Measurements from ENCODE around the gene PGAP3. TPM values are rescaled to one million over a fixed set of nuclear protein-coding genes. Genes with fewer than 3 reads are reported as not detected.

The PGAP3 gene
- total RNA-seq, 1 donor from 2014 or later = 13.6 TPM

DNA sequence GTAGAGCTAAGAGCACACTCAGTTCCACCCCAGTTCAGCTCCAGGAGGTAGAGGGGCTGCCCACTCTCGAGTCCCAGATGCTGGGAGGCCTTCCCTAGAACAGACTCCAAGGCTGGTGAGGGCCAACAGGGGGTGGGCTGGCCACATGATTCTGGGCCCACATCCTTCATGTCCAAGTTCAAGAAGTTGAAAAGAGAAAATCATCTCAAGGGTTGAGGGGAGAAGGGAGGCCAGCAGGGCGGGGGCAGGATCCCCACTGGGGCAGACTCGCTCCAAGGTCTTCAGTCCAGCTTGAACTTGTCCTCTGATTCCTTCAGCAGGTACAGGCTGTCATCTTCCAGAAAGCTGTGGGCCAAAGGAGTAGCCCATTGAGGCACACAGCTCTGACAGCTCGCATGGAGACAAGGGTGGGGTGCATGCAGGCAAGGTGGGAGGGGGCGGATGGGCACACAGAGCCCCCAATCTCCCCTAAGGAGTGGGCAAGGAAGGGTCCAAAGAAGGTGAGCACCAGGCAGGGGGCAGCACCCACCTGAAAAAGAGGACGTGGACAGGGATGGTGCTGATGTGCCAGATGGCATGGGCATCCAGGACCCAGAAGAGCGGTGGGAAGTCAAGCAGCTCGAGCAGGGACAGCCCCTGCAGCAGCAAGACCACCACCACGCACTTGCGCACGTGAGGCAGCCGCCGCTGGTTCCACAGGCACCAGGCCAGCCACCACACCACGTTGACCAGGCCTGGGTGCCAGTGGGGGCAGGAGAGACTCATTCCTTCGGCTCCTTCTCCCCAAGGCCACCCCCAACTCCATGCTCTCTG, 15.1 kb downstream of the PGAP3 start:
- no peak for DNase-seq (ENCODE audit: low spot score)

- no peak for DNase-seq (ENCODE audit: low spot score)
These were observed 16.0 kb downstream of the PGAP3 start for GRCh38 chr17:39671651-39672521.

- no peak for DNase-seq (ENCODE audit: low spot score)
These were observed 17.1 kb downstream of the PGAP3 start for GRCh38 chr17:39670746-39671145.

GRCh38 chr17:39669897-39670735, 17.7 kb downstream of the PGAP3 start:
- DNase-seq (ENCODE audit: low spot score) = no peak

DNA sequence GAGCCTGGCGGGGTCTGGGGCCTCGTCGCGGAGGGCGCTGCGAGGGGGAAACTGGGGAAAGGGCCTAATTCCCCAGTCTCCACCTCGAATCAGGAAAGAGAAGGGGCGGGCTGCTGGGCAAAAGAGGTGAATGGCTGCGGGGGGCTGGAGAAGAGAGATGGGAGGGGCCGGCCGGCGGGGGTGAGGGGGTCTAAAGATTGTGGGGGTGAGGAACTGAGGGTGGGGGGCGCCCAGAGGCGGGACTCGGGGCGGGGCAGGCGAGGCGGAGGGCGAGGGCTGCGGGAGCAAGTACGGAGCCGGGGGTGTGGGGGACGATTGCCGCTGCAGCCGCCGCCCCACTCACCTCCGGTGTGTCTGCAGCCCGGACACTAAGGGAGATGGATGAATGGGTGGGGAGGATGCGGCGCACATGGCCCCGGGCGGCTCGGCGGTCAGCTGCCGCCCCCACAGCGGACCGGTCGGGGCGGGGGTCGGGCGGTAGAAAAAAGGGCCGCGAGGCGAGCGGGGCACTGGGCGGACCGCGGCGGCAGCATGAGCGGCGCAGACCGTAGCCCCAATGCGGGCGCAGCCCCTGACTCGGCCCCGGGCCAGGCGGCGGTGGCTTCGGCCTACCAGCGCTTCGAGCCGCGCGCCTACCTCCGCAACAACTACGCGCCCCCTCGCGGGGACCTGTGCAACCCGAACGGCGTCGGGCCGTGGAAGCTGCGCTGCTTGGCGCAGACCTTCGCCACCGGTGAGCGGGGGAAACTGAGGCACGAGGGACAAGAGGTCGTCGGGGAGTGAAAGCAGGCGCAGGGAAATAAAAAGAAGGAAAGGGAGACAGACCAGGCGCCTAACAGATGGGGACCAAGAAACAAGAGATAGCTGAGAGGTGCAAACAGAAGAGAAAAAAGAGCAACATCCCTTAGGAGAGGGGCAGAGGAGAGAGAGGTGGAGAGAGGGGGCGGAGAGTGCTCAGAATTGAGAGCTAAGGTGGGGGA, 19.6 kb downstream of the PGAP3 start, which contains the start of gene PNMT:
Gene PNMT, plus strand, starts transcription at position 509 of the 980 bp plus-strand sequence. Its CDS starts 23 bp downstream, at position 532.
- no peak for DNase-seq (ENCODE audit: low spot score)

GRCh38 chr17:39667262-39667944, 20.5 kb downstream of the PGAP3 start:
- no peak for DNase-seq (ENCODE audit: low spot score)

GRCh38 chr17:39666601-39667261, 21.1 kb downstream of the PGAP3 start:
- no peak for DNase-seq (ENCODE audit: low spot score)

- DNase-seq (ENCODE audit: low spot score) = no peak
These were observed 21.6 kb downstream of the PGAP3 start for GRCh38 chr17:39666231-39666600.

DNA sequence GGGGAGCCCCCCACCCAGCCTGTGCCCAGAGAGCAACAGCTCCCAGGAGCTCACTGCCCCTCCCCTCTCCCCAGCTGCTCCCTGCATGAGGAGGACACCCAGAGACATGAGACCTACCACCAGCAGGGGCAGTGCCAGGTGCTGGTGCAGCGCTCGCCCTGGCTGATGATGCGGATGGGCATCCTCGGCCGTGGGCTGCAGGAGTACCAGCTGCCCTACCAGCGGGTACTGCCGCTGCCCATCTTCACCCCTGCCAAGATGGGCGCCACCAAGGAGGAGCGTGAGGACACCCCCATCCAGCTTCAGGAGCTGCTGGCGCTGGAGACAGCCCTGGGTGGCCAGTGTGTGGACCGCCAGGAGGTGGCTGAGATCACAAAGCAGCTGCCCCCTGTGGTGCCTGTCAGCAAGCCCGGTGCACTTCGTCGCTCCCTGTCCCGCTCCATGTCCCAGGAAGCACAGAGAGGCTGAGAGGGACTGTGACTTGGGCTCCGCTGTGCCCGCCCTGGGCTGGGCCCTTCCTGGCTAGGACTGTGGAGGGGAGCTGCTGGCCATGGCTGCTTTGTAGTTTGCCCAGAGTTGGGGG, 22.1 kb downstream of the PGAP3 start:
- DNase-seq (ENCODE audit: low spot score) = no peak

DNA sequence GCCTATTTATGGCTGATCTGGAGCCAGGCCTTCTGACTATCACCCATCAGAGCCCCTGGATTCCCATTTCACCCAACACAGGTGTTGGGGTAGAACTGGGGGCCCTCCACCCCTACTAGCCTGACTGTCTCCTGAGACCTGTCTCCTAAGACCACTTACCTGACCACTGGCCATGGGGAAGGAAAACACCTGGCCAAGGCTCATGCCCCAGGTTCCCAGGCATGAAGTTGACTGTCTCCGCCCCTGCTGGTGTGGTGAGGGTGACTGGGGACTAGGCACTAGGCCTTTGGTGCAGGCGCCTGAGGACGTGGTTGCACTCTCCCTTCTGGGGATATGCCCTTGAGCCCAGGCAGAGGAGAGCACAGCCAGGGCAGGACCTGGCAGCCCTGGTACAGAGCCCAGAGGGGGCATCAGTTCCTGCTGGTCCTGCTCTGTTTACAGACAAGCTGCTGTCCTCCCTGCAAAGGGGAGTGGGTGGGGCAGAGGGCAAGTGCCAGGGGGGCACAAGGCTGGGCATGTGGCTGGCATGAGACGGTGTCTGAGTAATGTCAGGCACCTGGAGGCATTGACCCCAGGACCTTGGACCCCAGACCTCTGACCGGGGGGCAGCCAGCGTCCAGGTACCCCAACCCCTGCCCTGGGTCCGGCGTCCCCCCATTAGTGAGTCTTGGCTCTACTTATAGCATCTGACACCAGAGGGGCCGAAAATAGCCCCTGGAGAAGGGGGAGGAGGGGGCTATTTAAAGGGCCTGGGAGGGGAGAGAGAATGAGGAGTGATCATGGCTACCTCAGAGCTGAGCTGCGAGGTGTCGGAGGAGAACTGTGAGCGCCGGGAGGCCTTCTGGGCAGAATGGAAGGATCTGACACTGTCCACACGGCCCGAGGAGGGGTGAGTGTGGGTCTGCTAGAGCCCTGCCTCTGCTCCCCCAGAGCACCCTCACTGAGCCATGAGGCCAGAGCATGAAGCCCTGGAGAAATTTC, 23.0 kb downstream of the PGAP3 start, which contains the start of gene TCAP:
Gene TCAP, plus strand, starts transcription at position 769 of the 981 bp plus-strand sequence. Its CDS starts 11 bp downstream, at position 780.
- DNase-seq (ENCODE audit: low spot score) = no peak

DNA sequence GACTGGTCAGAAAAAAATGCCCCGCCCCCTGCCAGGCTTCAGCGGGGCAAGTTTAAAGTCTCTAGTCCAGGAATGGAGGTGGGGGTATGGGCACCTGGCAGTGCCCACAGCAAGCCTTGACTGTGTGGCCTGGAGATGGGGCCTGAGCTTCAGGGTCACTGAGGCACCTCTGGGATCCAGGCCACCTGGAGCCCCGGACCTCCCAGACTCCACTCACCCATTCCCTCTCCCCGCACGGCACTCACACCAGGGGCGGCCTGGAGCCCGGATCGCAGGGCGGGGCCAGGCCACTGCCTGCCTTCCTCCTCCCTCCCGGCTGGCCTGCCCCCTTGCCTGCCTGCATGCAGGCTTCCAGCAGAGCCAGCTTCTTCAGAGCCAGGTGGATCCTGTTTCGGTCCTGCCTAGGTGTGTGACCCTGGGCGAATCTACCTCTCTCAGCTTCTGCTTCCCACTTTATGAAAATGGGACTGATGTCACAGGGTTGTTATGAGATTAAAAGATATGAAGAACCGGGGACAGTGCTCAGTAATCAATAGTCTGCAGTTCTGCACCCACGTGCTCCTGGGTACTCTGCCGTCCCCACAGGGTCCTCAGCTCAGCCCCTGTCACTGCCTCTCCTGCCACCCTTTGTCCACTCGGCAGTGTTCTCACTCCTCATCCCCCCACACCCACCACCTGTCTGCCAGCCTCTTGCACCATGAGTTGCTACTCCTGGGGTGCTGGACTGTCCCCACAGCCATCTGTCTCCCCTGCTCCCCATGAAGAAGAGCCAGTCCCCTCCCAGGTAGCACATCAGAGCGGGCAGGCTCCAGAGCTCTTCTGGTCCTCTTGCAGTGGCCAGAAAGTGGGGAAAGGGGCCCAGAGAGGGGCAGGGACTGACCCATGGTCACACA, 23.9 kb downstream of the PGAP3 start:
- DNase-seq (ENCODE audit: low spot score) = no peak

DNA sequence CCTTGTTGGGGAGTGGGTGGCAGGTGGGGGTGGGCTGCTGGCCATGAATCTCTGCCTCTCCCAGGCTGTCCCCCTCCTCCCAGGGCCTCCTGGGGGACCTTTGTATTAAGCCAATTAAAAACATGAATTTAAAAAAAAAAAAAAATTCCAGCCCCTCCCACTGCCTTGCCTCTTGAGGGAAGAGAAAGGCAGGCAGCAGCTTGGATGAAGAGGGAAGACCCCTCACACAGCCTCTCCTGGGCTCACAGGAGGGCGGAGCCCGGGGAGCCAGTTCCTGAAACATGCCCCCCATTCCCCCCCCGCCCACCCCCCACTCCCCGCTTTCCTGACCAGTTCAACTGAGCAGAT, 24.5 kb downstream of the PGAP3 start:
- DNase-seq (ENCODE audit: low spot score) = no peak

DNA sequence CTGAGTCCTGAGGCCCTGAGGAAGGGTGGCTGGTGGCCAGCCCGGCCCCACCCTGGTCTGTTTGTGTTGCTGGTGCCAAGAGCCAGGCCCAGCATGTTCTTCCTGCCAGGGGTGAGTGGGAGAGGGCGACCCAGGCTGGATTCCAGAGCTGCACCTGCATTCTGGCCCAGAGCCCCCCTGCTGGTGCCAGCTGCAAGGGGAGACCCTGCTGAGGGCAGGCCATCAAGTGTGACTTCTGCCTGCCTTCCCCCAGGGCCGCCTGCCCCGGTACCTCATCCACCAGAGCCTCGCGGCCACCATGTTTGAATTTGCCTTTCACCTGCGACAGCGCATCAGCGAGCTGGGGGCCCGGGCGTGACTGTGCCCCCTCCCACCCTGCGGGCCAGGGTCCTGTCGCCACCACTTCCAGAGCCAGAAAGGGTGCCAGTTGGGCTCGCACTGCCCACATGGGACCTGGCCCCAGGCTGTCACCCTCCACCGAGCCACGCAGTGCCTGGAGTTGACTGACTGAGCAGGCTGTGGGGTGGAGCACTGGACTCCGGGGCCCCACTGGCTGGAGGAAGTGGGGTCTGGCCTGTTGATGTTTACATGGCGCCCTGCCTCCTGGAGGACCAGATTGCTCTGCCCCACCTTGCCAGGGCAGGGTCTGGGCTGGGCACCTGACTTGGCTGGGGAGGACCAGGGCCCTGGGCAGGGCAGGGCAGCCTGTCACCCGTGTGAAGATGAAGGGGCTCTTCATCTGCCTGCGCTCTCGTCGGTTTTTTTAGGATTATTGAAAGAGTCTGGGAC, 25.1 kb downstream of the PGAP3 start:
- DNase-seq (ENCODE audit: low spot score) = no peak

DNA sequence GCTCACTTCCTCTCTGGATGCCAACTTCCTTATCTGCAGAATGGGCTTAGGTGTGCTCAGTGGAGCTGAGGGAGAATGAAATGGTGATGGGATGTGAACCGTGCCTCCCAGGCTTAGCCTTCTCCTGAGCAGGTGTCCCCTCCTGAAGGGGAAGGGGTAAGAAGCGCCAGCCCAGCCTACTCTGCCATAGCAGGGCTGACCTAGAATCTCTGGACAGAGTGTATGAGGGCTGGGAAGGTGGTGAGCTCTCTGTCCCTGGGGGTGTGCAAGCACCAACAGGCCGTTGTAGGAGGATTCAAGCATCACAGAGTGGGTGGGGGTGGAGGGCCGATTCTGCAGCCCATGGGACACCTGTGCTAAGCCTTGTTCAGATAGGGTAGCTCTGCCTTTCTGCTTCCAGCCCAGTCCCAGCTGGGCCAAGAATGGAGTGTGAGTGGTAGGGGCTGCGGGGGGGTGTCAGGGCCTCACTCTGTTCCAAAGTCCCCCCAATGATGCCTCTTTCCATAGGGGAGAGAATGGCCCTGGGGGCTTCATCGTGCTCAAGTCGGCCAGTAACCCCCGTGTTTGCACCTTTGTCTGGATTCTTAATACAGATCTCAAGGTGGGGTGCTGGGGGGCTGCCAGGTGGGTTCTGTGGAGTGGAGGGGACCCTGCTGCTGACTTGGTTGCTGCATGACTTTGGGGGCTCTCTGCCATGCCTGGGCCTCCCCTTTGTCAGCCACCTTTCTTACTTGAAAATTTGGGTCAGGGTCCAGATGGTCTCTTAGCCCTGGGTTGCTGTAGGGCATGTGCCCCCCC, 25.9 kb downstream of the PGAP3 start:
- DNase-seq (ENCODE audit: low spot score) = no peak

Data from mesenteric fat pad (tissue), 1 donor.